Osteoblast (primary cell): Measurements from ENCODE around the gene C3orf85. TPM values are rescaled to one million over a fixed set of nuclear protein-coding genes. Genes with fewer than 3 reads are reported as not detected.

ENCODE experiments used
- DNase-seq: peaks from one replicate; pipeline ENCODE4 v3.0.0; 2011; ENCODE audit warnings: low spot score, mixed read lengths; ENCODE audit not compliant: insufficient read length; ENCODE audit errors: missing footprints
- H2AFZ ChIP-seq: 2 replicates; pipeline ENCODE4 v1.6.0; 2011; ENCODE audit warnings: mild to moderate bottlenecking, low read length
- H3K27ac ChIP-seq: 2 replicates; pipeline ENCODE4 v1.5.1; 2011; ENCODE audit warnings: mild to moderate bottlenecking, low read depth, low read length, moderate library complexity
- H3K27me3 ChIP-seq: 2 replicates; pipeline ENCODE4 v1.6.0; 2012; ENCODE audit warnings: mild to moderate bottlenecking, control low read depth, inconsistent platforms, low read length, moderate library complexity; ENCODE audit not compliant: insufficient read depth
- H3K36me3 ChIP-seq: 2 replicates; pipeline ENCODE4 v1.5.1; 2011; ENCODE audit warnings: mild to moderate bottlenecking, low read length, control low read depth, moderate library complexity; ENCODE audit not compliant: insufficient read depth
- H3K4me1 ChIP-seq: 2 replicates; pipeline ENCODE4 v1.5.1; 2011; ENCODE audit warnings: mild to moderate bottlenecking, low read length, control low read depth, moderate library complexity; ENCODE audit not compliant: insufficient read depth
- H3K4me2 ChIP-seq: 2 replicates; pipeline ENCODE4 v1.6.0; 2011; ENCODE audit warnings: mild to moderate bottlenecking, low read length; ENCODE audit not compliant: insufficient read depth
- H3K4me3 ChIP-seq: fragments of 200-600 bp; sonication (generic); 3 replicates; pipeline ENCODE4 v1.5.1; 2012; ENCODE audit warnings: mild to moderate bottlenecking, low read length, inconsistent platforms; ENCODE audit not compliant: insufficient read depth
- H3K79me2 ChIP-seq: 2 replicates; pipeline ENCODE4 v1.6.0; 2012; ENCODE audit warnings: mild to moderate bottlenecking, low read length, control low read depth, inconsistent platforms; ENCODE audit not compliant: insufficient read depth
- H3K9me3 ChIP-seq: 2 replicates; pipeline ENCODE4 v1.5.1; 2011; ENCODE audit warnings: low read depth, low read length, control low read depth
- H4K20me1 ChIP-seq: 2 replicates; pipeline ENCODE4 v1.6.0; 2012; ENCODE audit warnings: mild to moderate bottlenecking, low read length, control low read depth; ENCODE audit not compliant: insufficient read depth
- CTCF ChIP-seq: IDR thresholded peaks from 2 replicates; pipeline ENCODE4 v1.5.1; 2011; ENCODE audit warnings: mild to moderate bottlenecking, low read depth, low read length, moderate library complexity; ENCODE audit errors: extremely low read depth
- total RNA-seq: library from RNA; depleted of rRNA; stranded (reverse); fragments of >200 nt; gene quantifications from 2 replicates; pipeline ENCODE4 v1.2.3, GENCODE V29; 2012

C3orf85 gene
- total RNA-seq, 1 donor = not detected

- no peaks in the 10 kb centered on the region for H3K4me1 ChIP-seq
Observed at GRCh38 chr3:109178708-109179107, 42.2 kb downstream of the C3orf85 start.

DNA sequence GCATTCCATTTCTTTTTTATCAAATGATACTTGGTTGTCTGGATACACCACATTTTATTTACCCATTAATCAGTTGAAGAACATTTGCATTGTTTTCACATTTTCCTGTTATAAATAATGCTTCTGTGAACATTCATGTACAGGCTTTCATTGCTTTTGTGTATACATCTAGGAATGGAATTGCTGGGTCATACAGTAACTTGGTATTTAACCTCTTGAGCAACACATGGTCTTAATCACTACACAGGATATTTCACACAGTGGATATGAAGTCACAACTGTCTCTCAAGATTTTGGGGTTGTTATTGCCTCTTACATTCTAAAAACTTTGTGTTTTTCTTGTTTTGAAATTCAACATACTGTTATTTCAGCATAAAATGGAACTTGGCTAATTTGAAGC lies 48.2 kb downstream of the C3orf85 start:
- no peak for TF ChIP-seq CTCF
- Histone ChIP-seq H4K20me1 (no peaks in the 10 kb centered on the region), H3K27me3 (no peaks in the 10 kb centered on the region), H3K36me3 (no peaks in the 10 kb centered on the region), H3K4me2 (no peak overlapping the region), H3K79me2 (no peaks in the 10 kb centered on the region), H3K27ac (no peak overlapping the region), H3K9me3 (no peaks in the 10 kb centered on the region), H2AFZ (no peak overlapping the region), H3K4me3 (no peak overlapping the region), H3K4me1 (no peaks in the 10 kb centered on the region)
- no peak for DNase-seq

More at GRCh38 chr3:109178708-109179107, 42.2 kb downstream of the C3orf85 start:
- no peak overlapping the region for H3K4me3 ChIP-seq
- H3K27me3 ChIP-seq = no peaks in the 10 kb centered on the region
- no peak overlapping the region for H3K4me2 ChIP-seq
- no peaks in the 10 kb centered on the region for H3K36me3 ChIP-seq
- H3K27ac ChIP-seq = no peak overlapping the region
- H4K20me1 ChIP-seq = no peaks in the 10 kb centered on the region
- no peaks in the 10 kb centered on the region for H3K79me2 ChIP-seq
- no peak for DNase-seq
- no peak overlapping the region for H2AFZ ChIP-seq
- no peaks in the 10 kb centered on the region for H3K9me3 ChIP-seq
- TF ChIP-seq CTCF = no peak

- no peaks in the 10 kb centered on the region for H4K20me1 ChIP-seq
- no peaks in the 10 kb centered on the region for H3K9me3 ChIP-seq
- no peaks in the 10 kb centered on the region for H3K36me3 ChIP-seq
- no peak overlapping the region for H2AFZ ChIP-seq
- H3K4me3 ChIP-seq = no peak overlapping the region
- no peak for TF ChIP-seq CTCF
- H3K4me1 ChIP-seq = no peaks in the 10 kb centered on the region
- H3K79me2 ChIP-seq = no peaks in the 10 kb centered on the region
- DNase-seq = peak; percentile 32
- no peak overlapping the region for H3K4me2 ChIP-seq
- no peak overlapping the region for H3K27ac ChIP-seq
- H3K27me3 ChIP-seq = no peaks in the 10 kb centered on the region
Observed at GRCh38 chr3:109187390-109187789, 50.9 kb downstream of the C3orf85 start.

DNA sequence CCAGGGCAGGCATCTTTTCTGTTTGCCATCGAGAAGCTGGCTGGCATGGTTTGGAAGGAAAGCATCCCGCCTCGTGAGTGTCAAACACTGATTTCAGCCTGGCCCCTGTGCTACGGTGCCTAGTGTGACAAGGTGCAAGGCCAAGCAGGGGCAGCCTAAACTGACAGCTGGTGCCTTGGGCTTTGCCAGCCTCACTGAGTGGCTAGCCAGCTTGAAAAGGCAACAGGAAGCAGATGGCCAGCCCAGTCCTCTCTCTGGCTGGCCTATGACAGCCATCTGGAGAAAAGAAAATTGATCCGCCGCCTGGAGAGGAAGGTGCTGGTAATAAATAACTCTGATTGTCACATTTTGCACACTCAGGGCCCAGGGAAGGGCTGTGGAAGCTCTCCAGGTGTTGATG lies 52.2 kb downstream of the C3orf85 start:
- no peaks in the 10 kb centered on the region for H3K4me1 ChIP-seq
- TF ChIP-seq CTCF = no peak
- no peak overlapping the region for H3K4me2 ChIP-seq
- H3K27me3 ChIP-seq = no peaks in the 10 kb centered on the region
- H3K9me3 ChIP-seq = no peaks in the 10 kb centered on the region
- no peak overlapping the region for H3K27ac ChIP-seq
- no peak overlapping the region for H2AFZ ChIP-seq
- no peak overlapping the region for H3K4me3 ChIP-seq
- DNase-seq = no peak
- H3K79me2 ChIP-seq = no peaks in the 10 kb centered on the region
- no peaks in the 10 kb centered on the region for H3K36me3 ChIP-seq
- H4K20me1 ChIP-seq = no peaks in the 10 kb centered on the region
